ENCODE measurements around the gene SPECC1L. TPM values are rescaled to one million over a fixed set of nuclear protein-coding genes. Genes with fewer than 3 reads are reported as not detected.

Gene SPECC1L
- total and polyA plus RNA-seq, 2 of the 8 experiments (the other 6 are each of a cell fraction or from before 2014, with no cell fraction given): 15.7 to 61.6 TPM

DNA sequence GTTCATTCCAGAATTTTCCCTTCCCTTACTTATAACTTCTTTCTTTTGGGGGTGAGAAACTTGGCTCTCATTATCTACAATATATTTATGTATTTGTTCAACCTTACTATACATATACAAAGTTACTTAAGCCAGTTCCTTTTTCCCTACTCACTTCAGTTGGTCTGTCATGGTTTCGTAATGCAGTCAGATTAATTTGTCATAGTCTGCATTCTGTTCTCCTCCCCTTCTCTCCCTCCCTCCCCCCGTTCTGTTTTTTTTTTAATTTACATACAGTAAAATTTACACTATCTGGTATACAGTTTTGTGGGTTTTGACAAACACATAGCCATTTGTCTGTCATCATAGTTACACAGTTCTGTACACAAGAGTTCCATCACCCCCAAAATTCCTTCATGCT, 84.9 kb downstream of the SPECC1L start:
- H2AFZ ChIP-seq (ENCODE audit: low read length): no peak overlapping the region
- no peak overlapping the region for H3K14ac ChIP-seq (ENCODE audit: insufficient read length)
- H3K56ac ChIP-seq (replicated peaks; ENCODE audit: insufficient read length, low read depth, low read length): no peak overlapping the region
- no peaks in the 10 kb centered on the region for H3K79me2 ChIP-seq (ENCODE audit: control insufficient read depth in 1 of 2, insufficient read depth in 2 of 2, low read length in 2 of 2)
- H3K4ac ChIP-seq (replicated peaks; ENCODE audit: insufficient read length, low read depth, low read length): no peak overlapping the region
- DNase-seq (ENCODE audit: low read depth in 1 of 2, low spot score in 2 of 2) (no peak), FAIRE-seq (no peak)
- H2BK20ac ChIP-seq (ENCODE audit: low read length): no peak overlapping the region
- ChIA-PET POLR2A (ENCODE audit: partially characterized antibody) (no interaction called here), CTCF (ENCODE audit: partially characterized antibody) (no interaction called here)
- no peak overlapping the region for H2BK120ac ChIP-seq (replicated peaks; ENCODE audit: low read depth, low read length)
- H2BK5ac ChIP-seq (ENCODE audit: low read depth, low read length): no peak overlapping the region
- H4K5ac ChIP-seq (ENCODE audit: insufficient read length, low read depth, low read length): no peak overlapping the region
- H3K4me1 ChIP-seq (replicated peaks in 1 of 4; ENCODE audit: control insufficient read depth in 3 of 4, insufficient read depth in 4 of 4, low read length in 3 of 4): no peaks in the 10 kb centered on the region
- no peak overlapping the region for H3K18ac ChIP-seq (ENCODE audit: extremely low read depth, low read length)
- no peak overlapping the region for H3K4me2 ChIP-seq (ENCODE audit: insufficient read depth in 1 of 2, low read depth in 2 of 2, low read length in 2 of 2)
- H2AK5ac ChIP-seq (ENCODE audit: low read depth, low read length): no peak overlapping the region
- no peak for TF ChIP-seq ATF2 (IDR thresholded peaks at IDR 0.05; ENCODE audit: low read length)
- no peak for TF ChIP-seq BRCA1 (IDR thresholded peaks at IDR 0.05; ENCODE audit: low read depth, low read length)
- no peak for TF ChIP-seq RXRA (IDR thresholded peaks at IDR 0.05; ENCODE audit: insufficient read depth, low read depth, low read length)
- TF ChIP-seq, protein P1, sequence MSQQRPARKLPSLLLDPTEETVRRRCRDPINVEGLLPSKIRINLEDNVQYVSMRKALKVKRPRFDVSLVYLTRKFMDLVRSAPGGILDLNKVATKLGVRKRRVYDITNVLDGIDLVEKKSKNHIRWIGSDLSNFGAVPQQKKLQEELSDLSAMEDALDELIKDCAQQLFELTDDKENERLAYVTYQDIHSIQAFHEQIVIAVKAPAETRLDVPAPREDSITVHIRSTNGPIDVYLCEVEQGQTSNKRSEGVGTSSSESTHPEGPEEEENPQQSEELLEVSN (IDR thresholded peaks at IDR 0.05): no peak
- no peak for TF ChIP-seq SUZ12 (IDR thresholded peaks at IDR 0.05; ENCODE audit: low read length)
- no peak for TF ChIP-seq RBBP5 (IDR thresholded peaks at IDR 0.05; ENCODE audit: borderline replicate concordance, low read depth, low read length)
- TF ChIP-seq POU5F1 (IDR thresholded peaks at IDR 0.05; ENCODE audit: low read depth, low read length): no peak
- WGBS, 2 experiments (ENCODE audit: extremely low coverage in 1 of 2, insufficient coverage in 1 of 2, insufficient read length in 1 of 2, insufficient replicate concordance in 2 of 2, low coverage in 1 of 2, low lambda C conversion rate in 2 of 2, missing lambda C conversion rate in 1 of 2): 89% methylated on average over 2 of the region's 2 CpGs; no CpG with 5 or more reads in 1 of the 2 experiments
- no peak overlapping the region for H3K27ac ChIP-seq (ENCODE audit: low read depth, low read length)
- H4K20me1 ChIP-seq (replicated peaks in 1 of 2; ENCODE audit: control insufficient read depth in 1 of 2, insufficient read depth in 2 of 2, low read length in 2 of 2): no peaks in the 10 kb centered on the region
- H4K91ac ChIP-seq (replicated peaks; ENCODE audit: insufficient read length, low read length): no peak overlapping the region
- H3K79me1 ChIP-seq (ENCODE audit: low read depth, low read length): no peaks in the 10 kb centered on the region
- no peak overlapping the region for H4K8ac ChIP-seq (ENCODE audit: extremely low read depth, insufficient read depth, low read length)
- no peak overlapping the region for H3K23ac ChIP-seq (ENCODE audit: insufficient read length)
- peaks cover 2 to 28% (median 15%) of the 10 kb centered on the region in 4 experiments; a peak in 7 of 8 replicates for H3K36me3 ChIP-seq (ENCODE audit: control insufficient read depth in 2 of 4, insufficient read depth in 4 of 4, low read length in 3 of 4)
- no peak overlapping the region for H3K9ac ChIP-seq (replicated peaks in 1 of 4; ENCODE audit: extremely low read depth in 1 of 4, low read depth in 3 of 4, low read length in 3 of 4)
- peaks cover 3 to 5% of the 10 kb centered on the region in 2 experiments; a peak in 2 of 4 replicates for H3K9me3 ChIP-seq (ENCODE audit: insufficient read depth in 2 of 2, low read depth in 1 of 2, low read length in 1 of 2)
- no peaks in the 10 kb centered on the region for H3K27me3 ChIP-seq (replicated peaks in 1 of 4; ENCODE audit: control insufficient read depth in 3 of 4, extremely low read depth in 1 of 4, insufficient read depth in 3 of 4, low read length in 3 of 4)
- no peak overlapping the region for H2BK12ac ChIP-seq (ENCODE audit: low read depth, low read length)
- H3K4me3 ChIP-seq (ENCODE audit: extremely low read depth in 1 of 4, insufficient read depth in 2 of 4, low read depth in 3 of 4, low read length in 4 of 4): no peak overlapping the region
- no peak overlapping the region for H2BK15ac ChIP-seq (ENCODE audit: low read length)
- H3K23me2 ChIP-seq (ENCODE audit: low read depth, low read length): no peaks in the 10 kb centered on the region
